HUES48 (cell line): Measurements from ENCODE around the gene RAB5A.
A peak's percentile ranks its signal among the peaks of the same experiment; 100 is the strongest.

ENCODE experiments used
- H3K27ac ChIP-seq: one replicate; pipeline ENCODE4 v1.7.0; 2013; ENCODE audit warnings: low read depth, low read length, inconsistent platforms
- H3K27me3 ChIP-seq: 2 replicates; pipeline ENCODE4 v1.6.1; 2013; ENCODE audit warnings: mild to moderate bottlenecking, low read length; ENCODE audit not compliant: control insufficient read depth, insufficient read depth
- H3K36me3 ChIP-seq: 2 replicates; pipeline ENCODE4 v1.6.1; 2013; ENCODE audit warnings: low read length; ENCODE audit not compliant: control insufficient read depth, insufficient read depth
- H3K4me1 ChIP-seq: 2 replicates; pipeline ENCODE4 v1.6.1; 2013; ENCODE audit warnings: mild to moderate bottlenecking, low read length; ENCODE audit not compliant: control insufficient read depth, insufficient read depth
- H3K4me3 ChIP-seq: 2 replicates; pipeline ENCODE4 v1.5.1; 2013; ENCODE audit warnings: mild to moderate bottlenecking, low read depth, low read length
- H3K9ac ChIP-seq: 2 replicates; pipeline ENCODE4 v1.6.1; 2013; ENCODE audit warnings: mild to moderate bottlenecking, low read depth, low read length, moderate library complexity
- H3K9me3 ChIP-seq: 2 replicates; pipeline ENCODE4 v1.6.1; 2013; ENCODE audit warnings: low read length; ENCODE audit not compliant: control insufficient read depth, insufficient read depth

Gene RAB5A

GRCh38 chr3:19931180-19931692 is 15.7 kb upstream of the RAB5A start:
- Histone ChIP-seq H3K9ac (no peak overlapping the region), H3K27ac (no peak overlapping the region), H3K36me3 (no peaks in the 10 kb centered on the region), H3K4me3 (no peak overlapping the region), H3K27me3 (no peaks in the 10 kb centered on the region), H3K9me3 (no peaks in the 10 kb centered on the region), H3K4me1 (peaks cover 4% of the 10 kb centered on the region; the same call in 1 of the 2 replicates)

GRCh38 chr3:19931767-19932188 is 15.1 kb upstream of the RAB5A start:
- no peak overlapping the region for H3K9ac ChIP-seq
- no peak overlapping the region for H3K4me3 ChIP-seq
- peaks cover 4% of the 10 kb centered on the region; the same call in 1 of the 2 replicates for H3K4me1 ChIP-seq
- no peak overlapping the region for H3K27ac ChIP-seq
- H3K27me3 ChIP-seq = no peaks in the 10 kb centered on the region
- no peaks in the 10 kb centered on the region for H3K36me3 ChIP-seq
- H3K9me3 ChIP-seq = no peaks in the 10 kb centered on the region

GRCh38 chr3:19932422-19932821 is 14.5 kb upstream of the RAB5A start:
- Histone ChIP-seq H3K36me3 (no peaks in the 10 kb centered on the region), H3K9me3 (no peaks in the 10 kb centered on the region), H3K4me1 (peaks cover 4% of the 10 kb centered on the region; the same call in 1 of the 2 replicates), H3K4me3 (no peak overlapping the region), H3K9ac (no peak overlapping the region), H3K27me3 (no peaks in the 10 kb centered on the region), H3K27ac (no peak overlapping the region)

- Histone ChIP-seq H3K9me3 (no peaks in the 10 kb centered on the region), H3K4me1 (peaks cover 4% of the 10 kb centered on the region; the same call in 1 of the 2 replicates), H3K36me3 (no peaks in the 10 kb centered on the region), H3K4me3 (peak within 1 kb of the TSS; percentile 53; the same call in 1 of the 2 replicates), H3K27ac (no peak within 1 kb of the TSS), H3K27me3 (no peaks in the 10 kb centered on the region), H3K9ac (no peak within 1 kb of the TSS)
These were observed 12.8 kb upstream of the RAB5A start, which contains the start of gene EFHB for GRCh38 chr3:19934098-19934566. TSS of gene EFHB (minus strand) at chr3:19934217. CDS start at chr3:19934018, 199 bp downstream.

- Histone ChIP-seq H3K9me3 (no peaks in the 10 kb centered on the region), H3K36me3 (no peaks in the 10 kb centered on the region), H3K4me1 (peaks cover 4% of the 10 kb centered on the region; the same call in 1 of the 2 replicates), H3K9ac (no peak overlapping the region), H3K27ac (no peak overlapping the region), H3K27me3 (no peaks in the 10 kb centered on the region), H3K4me3 (no peak overlapping the region)
These were observed 9.2 kb upstream of the RAB5A start for GRCh38 chr3:19937459-19938294.

- Histone ChIP-seq H3K36me3 (no peaks in the 10 kb centered on the region), H3K9ac (no peak overlapping the region), H3K4me3 (no peak overlapping the region), H3K9me3 (no peaks in the 10 kb centered on the region), H3K4me1 (peaks cover 4% of the 10 kb centered on the region; the same call in 1 of the 2 replicates), H3K27ac (no peak overlapping the region), H3K27me3 (no peaks in the 10 kb centered on the region)
These were observed 8.6 kb upstream of the RAB5A start for GRCh38 chr3:19938295-19938627.

- no peak overlapping the region for H3K4me3 ChIP-seq
- no peaks in the 10 kb centered on the region for H3K27me3 ChIP-seq
- H3K4me1 ChIP-seq = peaks cover under 1% of the 10 kb centered on the region; the same call in 1 of the 2 replicates
- H3K9me3 ChIP-seq = no peaks in the 10 kb centered on the region
- H3K9ac ChIP-seq = no peak overlapping the region
- no peak overlapping the region for H3K27ac ChIP-seq
- no peaks in the 10 kb centered on the region for H3K36me3 ChIP-seq
These were observed 6.3 kb upstream of the RAB5A start for GRCh38 chr3:19940643-19941042.

- peak overlapping the region; percentile 76 for H3K4me3 ChIP-seq
These were observed 1.4 kb upstream of the RAB5A start for GRCh38 chr3:19945534-19945933.

GRCh38 chr3:19945969-19946831 is 697 bp upstream of the RAB5A start:
- Histone ChIP-seq H3K9ac (peak overlapping the region; percentile 82), H3K9me3 (no peaks in the 10 kb centered on the region), H3K4me1 (peaks cover 26% of the 10 kb centered on the region), H3K27me3 (no peaks in the 10 kb centered on the region), H3K4me3 (peak overlapping the region; percentile 76), H3K27ac (peak overlapping the region; percentile 96), H3K36me3 (peaks cover 17% of the 10 kb centered on the region)

More at GRCh38 chr3:19945534-19945933, 1.4 kb upstream of the RAB5A start:
- H3K9ac ChIP-seq = no peak overlapping the region
- no peak overlapping the region for H3K27ac ChIP-seq
- H3K27me3 ChIP-seq = no peaks in the 10 kb centered on the region
- H3K4me1 ChIP-seq = peaks cover 26% of the 10 kb centered on the region
- H3K36me3 ChIP-seq = peaks cover 10% of the 10 kb centered on the region
- H3K9me3 ChIP-seq = no peaks in the 10 kb centered on the region

- peaks cover 26% of the 10 kb centered on the region for H3K4me1 ChIP-seq
- H3K9ac ChIP-seq = peak overlapping the region; percentile 82
- H3K27ac ChIP-seq = peak overlapping the region; percentile 96
- peaks cover 32% of the 10 kb centered on the region for H3K36me3 ChIP-seq
- no peaks in the 10 kb centered on the region for H3K9me3 ChIP-seq
- H3K27me3 ChIP-seq = no peaks in the 10 kb centered on the region
- peak overlapping the region; percentile 76 for H3K4me3 ChIP-seq
These were observed 790 bp downstream of the RAB5A start for GRCh38 chr3:19947549-19948225.
